Liver (tissue), 3 donors: ENCODE measurements around the gene SMIM5.

ENCODE experiments used
- CTCF ChIP-seq: fragments of 150-350 bp; IDR thresholded peaks from 2 replicates; pipeline ENCODE4 v1.5.1; 2017; ENCODE audit warnings: improper control_type of control experiment, low read depth, low read length; ENCODE audit not compliant: missing input control
- GABPA ChIP-seq, 2 donors: IDR thresholded peaks in 1 of 2; conservative IDR thresholded peaks in 1 of 2; 2 replicates each; pipeline ENCODE4 v1.6.1; 2016; ENCODE audit warnings: antibody characterized with exemption in 2 of 2, mild to moderate bottlenecking in 1 of 2, moderate library complexity in 1 of 2
- HNF4G ChIP-seq: IDR thresholded peaks from 2 replicates; pipeline ENCODE4 v1.6.1; 2016; ENCODE audit warnings: antibody characterized with exemption
- JUND ChIP-seq, 2 donors: IDR thresholded peaks; 2 replicates each; pipeline ENCODE4 v1.6.1; 2016; ENCODE audit warnings: antibody characterized with exemption in 2 of 2
- MAX ChIP-seq: IDR thresholded peaks from 2 replicates; pipeline ENCODE4 v1.6.1; 2016; ENCODE audit warnings: antibody characterized with exemption
- NR2F2 ChIP-seq: IDR thresholded peaks from 2 replicates; pipeline ENCODE4 v1.6.1; 2016; ENCODE audit warnings: antibody characterized with exemption
- REST ChIP-seq: IDR thresholded peaks from 2 replicates; pipeline ENCODE4 v1.6.1; 2016; ENCODE audit warnings: antibody characterized with exemption, mild to moderate bottlenecking
- SP1 ChIP-seq: IDR thresholded peaks from 2 replicates; pipeline ENCODE4 v1.6.1; 2018; ENCODE audit warnings: antibody characterized with exemption, mild to moderate bottlenecking
- TAF1 ChIP-seq: conservative IDR thresholded peaks from 2 replicates; pipeline ENCODE4 v1.6.1; 2016; ENCODE audit warnings: antibody characterized with exemption, mild to moderate bottlenecking
- YY1 ChIP-seq: IDR thresholded peaks from 2 replicates; pipeline ENCODE4 v1.6.1; 2016; ENCODE audit warnings: antibody characterized with exemption, mild to moderate bottlenecking
- ZBTB33 ChIP-seq: IDR thresholded peaks from 2 replicates; pipeline ENCODE4 v1.6.1; 2016; ENCODE audit warnings: antibody characterized with exemption
- donor health status: healthy.
- donor health status: healthy.

- TF ChIP-seq REST = no peak
- no peak for TF ChIP-seq CTCF
- no peak for TF ChIP-seq NR2F2
- TF ChIP-seq TAF1 = no peak
- no peak for TF ChIP-seq HNF4G
- no peak for TF ChIP-seq YY1
- TF ChIP-seq SP1 = no peak
- no peak for TF ChIP-seq JUND (IDR thresholded peaks at IDR 0.05)
- no peak for TF ChIP-seq ZBTB33
- no peak for TF ChIP-seq MAX
- no peak for TF ChIP-seq GABPA (IDR thresholded peaks at IDR 0.05 in 1 of 2, conservative IDR thresholded peaks at IDR 0.05 in 1 of 2)
Measured at GRCh38 chr17:75681289-75681688, 48.1 kb downstream of the SMIM5 start.
